ENCODE measurements around the gene PLEKHA7.

GRCh38 chr11:16977994-16978315 is 36.3 kb downstream of the PLEKHA7 start:
- TF ChIP-seq CTCF (IDR thresholded peaks at IDR 0.05 in 2 of 3, conservative IDR thresholded peaks at IDR 0.05 in 1 of 3; ENCODE audit: borderline replicate concordance in 1 of 3, insufficient read depth in 1 of 3, low read depth in 2 of 3, low read length in 2 of 3) = no peak
- TF ChIP-seq EZH2 (IDR thresholded peaks at IDR 0.05) = no peak
- no peak for TF ChIP-seq POLR2AphosphoS5 (IDR thresholded peaks at IDR 0.05; ENCODE audit: low read depth, low read length)
- TF ChIP-seq JUND (IDR thresholded peaks at IDR 0.05) = no peak
- no peak for TF ChIP-seq REST (IDR thresholded peaks at IDR 0.05; ENCODE audit: low read depth)
- TF ChIP-seq EZH2phosphoT487 (IDR thresholded peaks at IDR 0.05; ENCODE audit: borderline replicate concordance) = no peak
